GM12872 (cell line): ENCODE data around the gene SLC39A6.

ENCODE experiments used
- CTCF ChIP-seq: IDR thresholded peaks from 3 replicates; pipeline ENCODE4 v1.5.1; 2011; ENCODE audit warnings: low read depth, mild to moderate bottlenecking, low read length, moderate library complexity; ENCODE audit not compliant: insufficient read depth

The SLC39A6 gene

GRCh38 chr18:36129300-36130038 lies at the start of gene SLC39A6, which contains the start of gene ELP2:
Gene SLC39A6, minus strand, starts transcription at chr18:36129340. Its CDS starts 2,333 bp downstream, at chr18:36127007.
Gene ELP2, plus strand, starts transcription at chr18:36129899. Its CDS starts 35 bp downstream, at chr18:36129934.
- no peak for TF ChIP-seq CTCF

- no peak for TF ChIP-seq CTCF
Observed at GRCh38 chr18:36177913-36178312, 48.8 kb upstream of the SLC39A6 start.

GRCh38 chr18:36176711-36177110 lies 47.6 kb upstream of the SLC39A6 start:
- no peak for TF ChIP-seq CTCF

GRCh38 chr18:36176177-36176584 lies 47.0 kb upstream of the SLC39A6 start:
- no peak for TF ChIP-seq CTCF

GRCh38 chr18:36175481-36175880 lies 46.3 kb upstream of the SLC39A6 start:
- no peak for TF ChIP-seq CTCF

- TF ChIP-seq CTCF = no peak
Observed at GRCh38 chr18:36169938-36170337, 40.8 kb upstream of the SLC39A6 start.

- TF ChIP-seq CTCF = no peak
Observed at GRCh38 chr18:36167692-36168218, 38.6 kb upstream of the SLC39A6 start.
